RKO (cell line): Measurements from ENCODE around the gene ITPR1.
A peak's percentile ranks its signal among the peaks of the same experiment; 100 is the strongest.

Experiments
- DNase-seq: peaks from one replicate; pipeline ENCODE4 v3.0.0-alpha.2; 2016; ENCODE audit warnings: low spot score

The ITPR1 gene

DNA sequence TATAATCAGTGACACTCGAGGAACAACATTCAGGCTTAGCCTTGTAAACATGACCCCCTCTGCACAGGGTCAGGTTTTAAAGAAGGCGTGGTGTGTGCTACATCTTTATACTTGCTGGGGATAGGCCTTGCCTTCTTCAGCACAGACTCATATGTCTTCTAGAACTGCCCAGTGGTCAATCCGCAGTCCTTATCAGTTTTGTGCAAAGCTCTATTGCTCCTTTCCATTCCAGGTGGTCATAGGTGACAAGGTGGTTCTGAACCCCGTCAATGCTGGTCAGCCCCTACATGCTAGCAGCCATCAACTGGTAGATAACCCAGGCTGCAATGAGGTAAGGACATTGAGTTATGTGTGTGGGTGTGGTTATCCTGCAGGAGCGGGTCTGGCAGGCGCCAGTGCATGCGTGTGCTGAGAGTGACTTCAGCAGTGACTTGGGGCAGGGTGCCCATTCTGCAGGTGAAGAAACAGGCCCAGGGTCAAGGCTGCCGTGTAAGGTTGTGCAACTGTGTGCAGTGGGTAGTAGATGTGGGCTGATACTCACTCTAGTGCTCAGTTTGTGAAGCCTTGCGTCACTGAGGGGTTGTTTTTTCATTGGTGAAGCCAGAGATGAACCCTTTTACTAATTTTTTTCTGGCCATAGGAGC, 150.9 kb downstream of the ITPR1 start:
- DNase-seq = no peak

DNA sequence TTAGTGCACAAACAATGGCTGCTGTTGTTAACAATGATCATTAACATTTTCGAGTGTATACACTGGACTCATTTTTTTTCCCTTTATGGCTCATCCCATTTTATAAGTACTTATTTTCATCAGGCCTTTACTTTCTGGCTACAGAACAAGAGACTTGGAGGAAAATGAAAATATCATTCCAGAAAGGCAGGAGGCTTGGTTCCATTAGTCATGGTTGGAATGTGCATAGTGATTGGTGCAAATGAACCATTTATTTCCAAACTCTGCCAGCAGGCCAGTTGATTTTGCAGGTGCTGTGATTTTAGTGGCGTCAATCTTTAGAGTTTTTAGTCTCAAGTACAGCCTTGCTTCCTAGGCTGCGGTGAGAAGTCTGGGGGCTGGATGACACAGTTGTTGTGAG, 151.8 kb downstream of the ITPR1 start:
- no peak for DNase-seq

DNA sequence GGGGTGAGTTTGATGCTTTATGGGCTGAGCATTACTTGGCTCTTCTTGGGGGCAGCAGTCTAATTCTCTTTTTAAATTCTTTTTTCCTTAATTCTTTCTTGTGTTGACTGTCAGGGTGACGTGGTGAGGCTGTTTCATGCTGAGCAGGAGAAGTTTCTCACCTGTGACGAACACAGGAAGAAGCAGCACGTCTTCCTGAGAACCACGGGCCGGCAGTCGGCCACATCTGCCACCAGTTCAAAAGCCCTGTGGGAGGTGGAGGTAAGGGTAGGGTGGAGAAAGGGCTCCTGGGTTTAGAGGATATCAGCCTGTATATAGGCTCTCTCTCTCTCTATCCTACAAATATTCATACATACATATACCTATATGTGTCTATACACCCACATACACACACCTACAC, 152.3 kb downstream of the ITPR1 start:
- DNase-seq = no peak

DNA sequence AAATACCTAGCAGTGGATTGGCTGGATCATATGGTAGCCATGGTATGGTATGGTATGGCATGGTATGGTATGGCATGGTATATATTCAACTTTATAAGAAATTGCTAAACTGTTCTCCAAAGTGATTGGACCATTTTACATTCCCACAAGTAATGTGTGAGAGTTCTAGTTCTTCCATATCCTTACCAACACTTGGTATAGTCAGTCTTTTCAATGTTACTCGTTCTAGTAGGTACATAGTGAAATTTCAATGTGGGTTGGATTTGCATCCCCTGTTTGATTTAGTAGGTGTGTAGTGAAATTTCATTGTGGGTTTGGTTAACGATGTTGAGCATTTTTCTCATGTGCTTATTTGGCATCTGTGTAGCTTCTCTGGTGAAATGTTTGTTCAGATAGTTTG, 154.3 kb downstream of the ITPR1 start:
- DNase-seq = no peak

DNA sequence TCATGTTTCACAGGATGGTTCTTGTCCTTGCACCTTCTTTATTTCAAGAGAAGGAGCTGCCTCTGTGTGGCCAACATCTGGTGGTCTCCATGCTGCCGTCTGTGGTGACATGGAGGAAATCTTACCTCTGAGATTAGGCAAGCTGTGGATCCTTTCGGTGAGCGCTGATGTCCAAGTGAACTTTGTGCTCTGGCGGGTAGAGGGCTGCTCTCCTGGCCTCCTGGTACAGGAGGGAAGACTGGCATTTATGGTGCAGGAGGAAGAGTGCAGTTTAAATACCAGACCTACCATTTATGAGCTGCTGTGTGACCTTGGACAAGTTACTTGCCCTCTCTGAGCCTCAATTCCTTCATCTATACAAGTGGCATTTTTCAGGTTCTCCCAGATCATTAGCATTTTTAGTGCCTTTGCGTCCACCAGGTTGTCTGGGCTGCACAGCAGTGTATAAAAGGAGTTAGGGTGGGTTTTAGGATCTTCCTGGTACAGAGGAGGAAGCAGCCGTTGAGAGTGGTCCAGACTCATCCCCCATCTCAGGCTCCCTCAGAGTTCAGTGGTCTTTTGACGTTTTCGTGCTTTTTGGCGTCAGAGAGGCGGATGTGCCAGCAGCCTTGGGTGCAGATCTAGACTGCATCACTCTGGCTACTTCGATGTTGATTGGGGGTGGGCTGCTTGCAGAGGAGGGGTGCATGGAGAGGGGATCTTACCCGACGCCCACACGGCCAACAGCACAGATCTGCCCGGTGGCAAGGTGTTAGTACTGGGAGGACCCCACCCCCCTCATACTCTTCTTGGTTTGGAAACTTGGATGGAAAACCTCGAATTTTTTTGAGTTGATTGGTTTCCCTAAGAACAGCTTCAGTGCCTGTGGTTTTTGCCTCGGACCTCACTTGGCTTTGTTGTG, 162.2 kb downstream of the ITPR1 start:
- DNase-seq = no peak

DNA sequence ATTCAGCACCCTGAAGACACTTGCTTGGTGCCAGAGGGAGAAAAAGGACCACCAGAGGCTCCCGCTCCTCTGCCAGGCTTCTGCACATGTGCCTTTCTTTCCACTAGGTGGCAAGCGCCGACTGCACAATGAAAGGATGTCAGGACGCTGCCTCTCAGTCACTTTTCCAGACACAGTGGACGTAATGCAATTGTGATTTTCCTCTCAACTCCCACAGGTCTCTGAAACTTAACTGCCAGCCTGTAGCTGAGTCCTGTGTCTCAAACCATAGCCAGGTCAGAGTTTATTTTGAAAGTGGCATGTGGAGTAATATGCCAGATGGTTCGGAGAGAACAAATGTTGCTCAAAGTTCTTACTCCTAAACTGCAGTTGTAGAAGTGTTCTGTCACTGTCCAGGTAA, 162.9 kb downstream of the ITPR1 start:
- DNase-seq = peak; percentile 25

DNA sequence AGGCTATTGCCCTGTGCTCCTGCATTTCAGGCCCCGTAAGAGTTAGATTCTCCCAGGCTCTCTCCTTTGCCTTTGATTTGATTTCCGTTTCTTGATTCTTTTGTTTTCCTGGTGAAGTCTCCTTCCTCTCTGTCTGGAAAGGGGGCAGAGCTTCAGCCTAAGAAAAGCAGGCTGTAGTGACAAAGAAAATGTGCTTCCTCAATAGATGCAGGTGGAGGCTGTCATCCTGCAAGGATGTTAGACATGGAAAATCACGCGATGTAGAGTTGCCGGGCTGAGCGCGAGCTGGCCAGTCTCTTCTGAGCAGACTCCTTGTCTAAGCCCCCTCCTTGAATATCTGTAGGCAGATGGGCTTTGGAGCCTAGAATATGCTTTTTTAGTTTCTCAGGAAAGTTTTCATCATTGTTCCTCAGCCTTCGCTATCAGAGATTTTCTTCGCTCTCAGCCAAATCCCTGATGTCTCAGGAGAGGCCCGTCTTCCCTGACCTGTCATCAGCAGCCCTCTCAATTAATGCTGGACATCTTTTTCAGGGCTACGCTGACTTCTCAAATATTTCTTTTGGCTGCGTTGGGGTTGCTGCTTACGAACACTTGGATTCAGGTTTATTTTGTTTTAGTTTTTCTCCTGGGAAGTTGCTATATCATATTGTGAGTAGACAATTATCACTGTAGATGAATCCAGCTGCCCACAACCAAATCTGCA, 163.6 kb downstream of the ITPR1 start:
- no peak for DNase-seq

DNA sequence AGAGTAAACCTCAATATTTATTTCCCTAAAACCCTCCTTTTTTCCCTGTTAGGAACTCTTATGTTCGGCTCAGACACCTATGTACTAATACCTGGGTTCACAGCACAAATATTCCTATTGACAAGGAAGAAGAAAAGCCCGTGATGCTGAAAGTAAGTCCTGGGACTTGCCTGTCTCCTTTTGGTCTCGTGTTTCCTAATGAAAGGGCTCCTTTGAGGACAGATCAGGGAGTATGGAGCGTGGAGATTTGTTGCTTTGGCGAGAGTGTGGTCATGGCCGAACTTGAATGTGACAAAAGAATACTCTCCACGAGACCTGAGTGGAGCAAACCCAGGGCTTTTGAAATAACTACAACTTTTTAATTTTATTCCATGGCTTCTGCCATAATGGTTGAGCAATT, 167.8 kb downstream of the ITPR1 start:
- no peak for DNase-seq

DNA sequence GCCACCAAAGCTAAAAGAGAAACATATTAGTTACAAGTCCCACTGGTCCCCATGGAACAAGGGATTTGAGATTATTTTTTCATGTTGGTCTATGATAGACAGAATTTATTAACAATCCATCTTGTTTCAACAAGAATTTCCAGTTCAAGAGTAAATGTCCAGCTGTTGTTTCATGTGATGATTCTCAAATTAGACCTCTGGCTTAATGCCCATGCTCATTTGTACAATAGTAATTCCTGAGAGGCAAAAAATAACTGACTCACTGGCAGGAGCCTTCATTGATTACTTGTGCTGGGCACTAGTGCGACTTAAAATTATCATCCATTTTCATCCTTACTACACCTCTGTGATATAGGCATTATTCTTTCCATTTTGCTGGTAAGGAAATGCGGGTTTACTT, 171.3 kb downstream of the ITPR1 start:
- DNase-seq = no peak

DNA sequence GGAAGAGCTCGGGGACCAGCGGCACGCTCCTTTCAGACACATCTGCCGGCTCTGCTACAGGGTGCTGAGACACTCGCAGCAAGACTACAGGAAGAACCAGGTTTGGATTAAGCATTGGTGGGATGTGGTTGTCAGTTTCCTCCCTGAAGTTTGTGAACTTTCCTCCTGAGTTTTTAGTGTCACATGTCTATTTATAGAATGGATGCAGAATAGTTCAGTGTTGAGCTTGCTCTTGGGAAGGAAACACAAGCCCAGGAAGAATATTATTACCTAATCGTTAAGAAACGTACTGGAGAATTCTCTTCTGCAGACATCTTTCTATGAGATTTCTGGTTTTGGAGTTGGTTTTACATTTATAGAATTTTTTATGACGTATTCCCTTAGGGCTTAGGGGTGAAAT, 172.0 kb downstream of the ITPR1 start:
- DNase-seq = no peak

DNA sequence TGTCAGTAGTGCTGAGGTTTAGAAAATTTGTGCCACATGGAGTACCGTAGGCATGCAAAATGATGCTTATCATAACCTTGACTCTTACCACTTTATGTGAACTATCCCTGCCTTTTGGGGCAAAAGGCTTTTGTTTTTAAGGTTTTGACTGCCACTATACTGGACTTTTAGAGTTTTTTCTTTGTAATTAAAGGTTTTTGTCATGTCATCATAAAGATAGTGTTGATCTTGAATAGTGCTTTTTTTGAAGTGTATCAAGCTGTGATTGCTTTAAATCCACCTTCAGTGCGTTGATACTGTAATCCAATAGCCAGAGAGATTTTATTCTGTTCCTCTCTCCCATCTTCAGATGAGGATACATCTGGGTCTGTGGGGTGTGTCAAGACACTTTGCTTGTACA, 172.9 kb downstream of the ITPR1 start:
- no peak for DNase-seq

DNA sequence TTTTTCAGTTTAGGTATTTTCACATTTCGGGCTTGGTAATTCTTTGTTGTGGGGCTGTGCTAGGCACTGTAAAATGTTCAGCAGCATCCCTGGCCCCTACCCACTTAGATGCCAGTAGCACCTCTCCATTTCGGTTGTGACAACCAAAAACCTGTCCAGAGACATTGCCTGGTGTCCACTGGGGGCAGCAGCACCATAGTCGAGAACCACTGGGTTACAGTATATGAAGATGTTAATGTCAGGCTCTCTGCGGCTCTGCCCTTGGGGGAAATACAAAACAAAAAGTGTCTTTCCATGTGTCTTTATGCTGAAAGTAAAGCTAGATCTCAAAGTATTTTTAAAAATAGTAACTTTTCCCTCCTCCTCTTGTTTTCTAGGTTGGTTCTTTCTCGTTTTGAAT, 177.2 kb downstream of the ITPR1 start:
- peak; percentile 1 for DNase-seq

DNA sequence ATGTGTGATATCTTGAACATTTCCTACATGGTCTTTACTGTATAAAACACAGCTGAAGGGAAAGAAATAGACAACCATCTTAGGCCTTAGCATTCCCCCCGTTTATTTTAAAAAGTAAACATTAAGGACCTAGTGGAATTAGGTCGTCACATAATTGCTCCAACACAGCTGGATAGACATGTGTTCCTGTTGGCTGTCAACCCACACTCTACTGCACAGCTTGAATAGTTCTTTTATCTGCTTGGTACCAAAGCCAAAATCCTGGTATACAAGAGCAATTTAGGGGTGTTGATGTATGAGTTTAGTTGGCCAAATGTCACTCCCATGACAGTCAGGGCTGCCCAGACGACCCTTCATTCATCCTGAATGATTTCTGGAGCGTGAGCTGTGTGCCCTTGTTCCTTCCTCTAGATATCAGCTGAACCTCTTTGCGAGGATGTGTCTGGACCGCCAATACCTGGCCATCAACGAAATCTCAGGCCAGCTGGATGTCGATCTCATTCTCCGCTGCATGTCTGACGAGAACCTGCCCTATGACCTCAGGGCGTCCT, 179.7 kb downstream of the ITPR1 start:
- DNase-seq = no peak

DNA sequence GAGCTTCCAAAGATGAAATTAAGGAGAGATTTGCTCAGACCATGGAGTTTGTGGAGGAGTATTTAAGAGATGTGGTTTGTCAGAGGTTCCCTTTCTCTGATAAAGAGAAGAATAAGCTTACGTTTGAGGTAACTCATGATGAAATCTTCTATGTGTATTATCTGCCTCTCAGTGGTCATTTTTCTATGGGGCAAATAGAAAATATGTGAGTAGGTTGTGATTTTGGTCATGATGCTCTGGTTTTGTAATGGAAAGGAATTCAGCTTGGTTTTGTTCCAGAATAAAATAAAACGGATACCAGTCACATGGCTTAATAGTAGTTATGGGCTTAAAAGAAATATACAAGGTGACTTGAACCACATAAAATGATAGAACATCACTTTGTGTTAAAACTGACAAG, 181.1 kb downstream of the ITPR1 start:
- DNase-seq = no peak

DNA sequence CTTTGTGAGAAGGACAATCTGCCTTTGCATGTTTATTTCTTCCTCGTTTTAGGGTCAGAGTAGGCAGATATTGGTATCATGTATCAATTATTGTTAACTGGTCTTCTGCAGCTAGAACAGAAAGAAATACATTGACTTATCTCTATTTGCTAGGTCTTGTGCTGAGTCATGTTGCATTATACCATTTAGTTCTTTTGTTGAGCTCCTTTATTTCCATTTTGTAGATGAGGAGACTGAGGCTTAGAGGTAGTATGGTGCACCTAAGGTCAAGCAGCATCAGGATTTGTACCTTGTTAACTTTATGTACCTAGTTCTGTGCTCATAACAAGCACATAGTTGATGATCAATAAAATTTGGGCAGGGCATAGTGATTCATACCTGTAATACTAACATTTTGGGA, 182.6 kb downstream of the ITPR1 start:
- no peak for DNase-seq

DNA sequence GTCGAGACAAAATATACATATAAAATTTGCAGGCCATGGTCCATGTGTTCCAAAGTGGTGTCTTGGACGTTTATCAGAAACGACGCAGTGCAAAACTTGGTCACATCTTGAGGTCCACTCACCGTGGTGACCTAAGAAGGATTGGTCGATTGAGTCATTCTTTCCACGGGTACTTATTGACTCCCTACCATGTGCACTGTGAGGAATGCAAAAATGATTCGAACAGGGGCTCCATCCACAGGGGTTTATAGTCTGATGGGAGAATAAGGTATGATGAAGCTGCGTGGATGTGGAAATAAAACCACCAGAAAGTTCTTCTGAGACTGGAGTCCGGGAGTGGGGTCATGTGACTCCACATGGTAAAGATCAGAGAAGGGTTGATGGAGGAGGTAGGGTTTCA, 185.2 kb downstream of the ITPR1 start:
- DNase-seq = no peak

DNA sequence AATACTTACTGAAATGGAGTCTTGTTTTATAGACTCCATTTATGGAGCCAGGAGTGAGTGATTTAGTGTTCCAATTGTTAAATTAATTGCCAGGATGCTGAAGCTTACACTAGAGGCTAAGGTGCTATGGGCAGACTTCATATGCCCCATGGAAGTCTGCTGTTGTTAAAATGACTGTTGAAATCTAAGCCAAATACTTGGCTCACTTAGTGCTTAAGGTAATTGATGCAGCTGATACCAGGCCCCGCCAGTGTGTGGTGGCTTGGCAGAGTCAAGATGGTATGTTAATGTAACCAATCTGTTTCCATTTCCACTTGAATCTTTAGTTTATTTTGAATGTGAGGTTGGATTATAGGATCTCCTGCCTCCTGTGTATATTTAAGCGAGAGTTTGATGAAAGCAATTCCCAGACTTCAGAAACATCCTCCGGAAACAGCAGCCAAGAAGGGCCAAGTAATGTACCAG, 187.1 kb downstream of the ITPR1 start:
- DNase-seq = no peak

DNA sequence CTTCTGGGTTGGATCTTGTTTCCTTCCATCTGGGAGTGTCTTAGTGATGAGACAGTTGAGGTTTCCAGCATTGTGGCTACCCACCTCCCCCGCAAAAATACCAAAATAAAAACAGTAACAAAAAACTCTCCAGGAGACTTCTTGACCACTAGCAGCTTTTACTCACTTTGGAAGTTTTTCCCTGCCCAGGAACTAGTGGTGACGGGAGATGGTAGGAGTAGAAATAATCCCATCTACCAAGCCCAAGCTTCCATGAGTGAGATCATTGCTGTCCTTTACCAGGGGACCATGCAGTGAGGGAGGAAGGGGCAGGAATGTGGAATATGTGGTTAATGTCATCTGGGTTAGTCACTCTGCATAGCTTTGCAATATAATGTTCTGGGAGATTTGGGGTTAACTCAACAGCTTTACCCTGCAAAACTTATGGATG, 187.7 kb downstream of the ITPR1 start:
- DNase-seq = no peak

DNA sequence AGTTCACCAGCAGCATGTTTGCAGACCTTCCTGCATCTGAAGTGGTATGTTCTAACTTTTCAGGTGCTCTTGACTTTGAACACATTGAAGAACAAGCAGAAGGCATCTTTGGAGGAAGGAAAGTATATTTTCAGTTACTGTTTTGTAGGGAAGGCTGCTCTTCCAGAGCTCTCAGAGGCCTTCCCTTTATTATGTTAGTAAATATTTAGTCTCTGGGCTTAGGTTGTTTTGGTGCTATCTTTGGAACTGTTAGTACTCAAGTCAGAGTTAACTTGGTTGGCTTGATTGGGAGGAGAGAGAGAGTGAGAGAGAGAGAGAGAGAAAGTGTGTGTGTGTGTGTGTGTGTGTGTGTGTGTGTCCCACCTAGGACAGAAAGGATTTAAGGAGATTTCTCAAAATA, 188.2 kb downstream of the ITPR1 start:
- no peak for DNase-seq

DNA sequence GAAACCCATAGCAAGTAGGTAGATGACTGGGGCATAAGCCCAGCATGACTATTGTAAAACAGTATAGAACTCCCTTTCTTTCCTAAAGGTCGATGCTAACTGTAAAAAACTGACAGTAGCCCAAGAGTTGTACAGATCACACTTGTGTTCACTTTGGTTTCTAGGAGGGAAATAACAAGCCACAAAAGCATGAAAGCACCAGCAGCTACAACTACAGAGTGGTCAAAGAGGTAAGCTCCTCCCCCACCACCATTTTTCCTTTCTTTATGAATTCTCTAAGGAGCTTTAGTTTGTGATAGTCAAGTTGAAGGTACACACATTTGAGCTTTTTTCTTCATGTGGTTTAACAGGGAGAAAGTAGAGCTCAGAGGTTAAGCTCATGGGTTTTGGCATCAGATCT, 191.0 kb downstream of the ITPR1 start:
- no peak for DNase-seq

DNA sequence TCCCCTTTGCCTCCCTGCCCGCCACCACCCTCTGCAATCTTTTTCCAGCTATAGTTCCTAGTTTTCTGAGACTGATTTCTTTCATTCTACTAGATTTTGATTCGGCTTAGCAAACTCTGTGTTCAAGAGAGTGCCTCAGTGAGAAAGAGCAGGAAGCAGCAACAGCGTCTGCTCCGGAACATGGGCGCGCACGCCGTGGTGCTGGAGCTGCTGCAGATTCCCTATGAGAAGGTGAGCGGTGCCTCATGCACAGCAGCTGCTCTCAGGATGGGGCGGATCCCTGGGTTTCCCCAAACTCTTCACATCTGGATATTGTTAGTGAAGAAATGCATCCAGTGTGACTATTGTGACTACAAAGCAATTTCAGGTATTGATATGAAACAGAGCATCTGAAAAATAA, 191.8 kb downstream of the ITPR1 start:
- no peak for DNase-seq

DNA sequence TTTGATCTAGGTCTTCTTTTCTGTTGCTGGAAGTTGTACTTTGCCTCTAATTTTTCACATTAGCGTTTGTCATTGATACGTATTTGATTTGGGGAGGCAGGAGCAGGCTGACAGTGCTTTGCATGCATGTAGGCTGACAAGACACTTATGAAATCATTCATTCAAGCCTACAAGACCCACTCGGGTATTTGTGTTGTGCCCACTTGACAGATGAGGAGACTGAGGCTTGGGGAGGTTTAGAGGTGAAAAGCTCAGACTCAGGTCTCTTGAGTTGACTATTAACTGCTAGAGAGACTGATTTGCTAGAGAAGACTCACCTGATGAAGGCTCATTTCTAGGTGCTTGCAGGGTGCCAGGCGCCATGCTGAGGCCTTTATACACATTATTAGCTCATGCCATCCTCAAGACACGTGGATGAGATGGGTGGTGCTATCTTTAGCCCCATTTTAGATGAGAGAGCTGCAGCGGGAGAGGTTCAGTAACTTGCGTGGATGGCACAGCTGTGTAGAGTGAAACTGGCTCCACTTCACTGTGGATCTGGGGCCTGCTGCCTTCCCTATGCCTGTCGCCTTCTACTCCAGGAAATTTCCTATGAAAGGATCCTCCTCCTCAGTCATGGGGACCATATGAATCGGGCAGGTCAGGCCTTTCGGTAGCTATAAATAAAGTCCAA, 192.7 kb downstream of the ITPR1 start:
- no peak for DNase-seq
